Muscle of leg (tissue), 9 donors: Measurements from ENCODE around the gene CEP68. TPM values are rescaled to one million over a fixed set of nuclear protein-coding genes. Genes with fewer than 3 reads are reported as not detected.

Source experiments
- polyA plus RNA-seq, 8 donors: library from polyadenylated mRNA; unstranded; fragments of 120-200 nt; gene quantifications; one replicate each; pipeline versions ENCODE4 v1.2.1 to v1.2.3, GENCODE V29; 2013; ENCODE audit warnings: inconsistent platforms in 1 of 8, low replicate concordance in 1 of 8; ENCODE audit not compliant: insufficient read length in 8 of 8, insufficient read depth in 1 of 8
- total RNA-seq: library from RNA; stranded (reverse); fragments of 120-200 nt; gene quantifications from one replicate; pipeline ENCODE4 v1.2.4, GENCODE V29; 2013

CEP68 gene
- total and polyA plus RNA-seq, 9 donors = 20.3 to 27.4 (median 23.2) TPM

Other genes starting within 250 kb of the CEP68 start
- 13.6 TPM for gene SLC1A4, start 67.0 kb upstream of the CEP68 start, total RNA-seq
- gene SLC1A4, start 67.0 kb upstream of the CEP68 start, polyA plus RNA-seq = 10 to 100 TPM; 11.7 to 17.1 (median 14.1) TPM
- 75.6 TPM for gene RAB1A, start 73.7 kb downstream of the CEP68 start, total RNA-seq
- gene RAB1A, start 73.7 kb downstream of the CEP68 start, polyA plus RNA-seq = 100 to 1,000 TPM; 127 to 188 (median 142) TPM
- gene ACTR2, start 171.4 kb downstream of the CEP68 start, total RNA-seq = 38.3 TPM
- 100 to 1,000 TPM in 7 of 8 donors, 10 to 100 TPM in 1; 88.4 to 170 (median 125) TPM for gene ACTR2, start 171.4 kb downstream of the CEP68 start, polyA plus RNA-seq